HepG2 (cell line): Measurements from ENCODE around the gene CRHR1. TPM values are rescaled to one million over a fixed set of nuclear protein-coding genes. Genes with fewer than 3 reads are reported as not detected.

Source experiments
- ATF6 ChIP-seq: sonication (generic); formaldehyde crosslinking; conservative IDR thresholded peaks from 2 replicates; pipeline ENCODE4 v1.4.0; 2020; ENCODE audit warnings: missing genetic modification reagents
- FOXC1 ChIP-seq: sonication (generic); formaldehyde crosslinking; IDR thresholded peaks from 2 replicates; pipeline ENCODE4 v1.8.0; 2022; ENCODE audit warnings: mild to moderate bottlenecking, missing genetic modification reagents, borderline replicate concordance
- GTF3A ChIP-seq: sonication (generic); formaldehyde crosslinking; conservative IDR thresholded peaks from 2 replicates; pipeline ENCODE4 v1.4.0; 2020; ENCODE audit warnings: mild to moderate bottlenecking, missing genetic modification reagents
- HMGXB4 ChIP-seq, 2 experiments: sonication (generic) in 1 of 2; formaldehyde crosslinking in 1 of 2; IDR thresholded peaks; 2 replicates each; pipeline versions ENCODE4 v1.4.0 to v1.6.1; 2018 to 2020; ENCODE audit warnings: missing genetic modification reagents in 2 of 2, borderline replicate concordance in 1 of 2, low read depth in 1 of 2, mild to moderate bottlenecking in 1 of 2, missing biosample characterization in 1 of 2
- KLF12 ChIP-seq: sonication (generic); formaldehyde crosslinking; IDR thresholded peaks from 2 replicates; pipeline ENCODE4 v1.4.0; 2020; ENCODE audit warnings: missing genetic modification reagents, borderline replicate concordance
- SALL1 ChIP-seq: sonication (generic); formaldehyde crosslinking; IDR thresholded peaks from 2 replicates; pipeline ENCODE4 v1.8.0; 2022; ENCODE audit warnings: mild to moderate bottlenecking, missing genetic modification reagents
- TAF15 ChIP-seq: fragments of 200-400 bp; formaldehyde crosslinking; IDR thresholded peaks from one replicate; pipeline ENCODE4 v1.6.1; 2018; ENCODE audit warnings: mild to moderate bottlenecking, low read depth, low read length; ENCODE audit not compliant: poor library complexity, severe bottlenecking
- ZNF234 ChIP-seq: sonication (generic); formaldehyde crosslinking; conservative IDR thresholded peaks from 2 replicates; pipeline ENCODE4 v1.5.1; 2020; ENCODE audit warnings: mild to moderate bottlenecking, missing genetic modification reagents
- ZNF335 ChIP-seq: sonication (generic); formaldehyde crosslinking; IDR thresholded peaks from 2 replicates; pipeline ENCODE4 v1.4.0; 2020; ENCODE audit warnings: missing genetic modification reagents
- ZNF564 ChIP-seq: sonication (generic); formaldehyde crosslinking; IDR thresholded peaks from 2 replicates; pipeline ENCODE4 v1.8.1; 2023; ENCODE audit warnings: mild to moderate bottlenecking, missing genetic modification reagents
- ZNF749 ChIP-seq: sonication (generic); formaldehyde crosslinking; IDR thresholded peaks from 2 replicates; pipeline ENCODE4 v1.8.0; 2022; ENCODE audit warnings: mild to moderate bottlenecking, missing genetic modification reagents, moderate library complexity, borderline replicate concordance
- ZNF83 ChIP-seq: sonication (generic); formaldehyde crosslinking; IDR thresholded peaks from 2 replicates; pipeline ENCODE4 v1.4.0; 2020; ENCODE audit warnings: missing genetic modification reagents, mild to moderate bottlenecking, borderline replicate concordance
- polyA plus RNA-seq, 8 experiments: library from polyadenylated mRNA; depleted of rRNA in 3 of 8; stranded (reverse) in 7 of 8; unstranded in 1 of 8; fragments of >200 nt; fragmentation: Illumina TruSeq in 4 of 8; extraction: Trizol in 4 of 8; gene quantifications; 2 replicates each; pipeline versions ENCODE4 v1.2.1 to v1.2.3, GENCODE V29; 2011 to 2016; ENCODE audit warnings: low read depth in 4 of 8, missing spikeins in 1 of 8, mixed read lengths in 1 of 8; ENCODE audit not compliant: insufficient read depth in 1 of 8
- total RNA-seq, 5 experiments: library from RNA; depleted of rRNA; stranded (reverse); fragments of >200 nt; fragmentation: Illumina TruSeq; extraction: Trizol; gene quantifications; 2 replicates each; pipeline ENCODE4 v1.2.3, GENCODE V29; 2016; ENCODE audit warnings: low read depth in 1 of 5
- TF ChIP-seq, protein P1 (sequence below): IDR thresholded peaks from 2 replicates; pipeline ENCODE4 v1.6.1; 2016
- TF ChIP-seq, protein P2 (sequence below): sonication (generic); formaldehyde crosslinking; IDR thresholded peaks from 2 replicates; pipeline ENCODE4 v1.4.0; 2020; ENCODE audit warnings: missing genetic modification reagents
- TF ChIP-seq, protein P3 (sequence below): sonication (generic); formaldehyde crosslinking; IDR thresholded peaks from 2 replicates; pipeline ENCODE4 v1.9.0; 2021; ENCODE audit warnings: missing genetic modification reagents, borderline replicate concordance

CRHR1 gene
- total and polyA plus RNA-seq, 2 of the 13 experiments (the other 11 are each of a cell fraction or from before 2014, with no cell fraction given): not detected

GRCh38 chr17:45857977-45858708, 74.0 kb downstream of the CRHR1 start (continued):
- no peak for TF ChIP-seq ATF6 (CRISPR knock-in tag)
- no peak for TF ChIP-seq TAF15
- TF ChIP-seq FOXC1: no peak
- TF ChIP-seq, protein P1, sequence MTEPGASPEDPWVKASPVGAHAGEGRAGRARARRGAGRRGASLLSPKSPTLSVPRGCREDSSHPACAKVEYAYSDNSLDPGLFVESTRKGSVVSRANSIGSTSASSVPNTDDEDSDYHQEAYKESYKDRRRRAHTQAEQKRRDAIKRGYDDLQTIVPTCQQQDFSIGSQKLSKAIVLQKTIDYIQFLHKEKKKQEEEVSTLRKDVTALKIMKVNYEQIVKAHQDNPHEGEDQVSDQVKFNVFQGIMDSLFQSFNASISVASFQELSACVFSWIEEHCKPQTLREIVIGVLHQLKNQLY (CRISPR knock-in tag): no peak
- TF ChIP-seq KLF12 (CRISPR knock-in tag): no peak
- TF ChIP-seq SALL1 (CRISPR knock-in tag): peak; percentile 70; the same call in 1 of the 2 replicates
- TF ChIP-seq ZNF564 (CRISPR knock-in tag): no peak
- TF ChIP-seq, protein P2, sequence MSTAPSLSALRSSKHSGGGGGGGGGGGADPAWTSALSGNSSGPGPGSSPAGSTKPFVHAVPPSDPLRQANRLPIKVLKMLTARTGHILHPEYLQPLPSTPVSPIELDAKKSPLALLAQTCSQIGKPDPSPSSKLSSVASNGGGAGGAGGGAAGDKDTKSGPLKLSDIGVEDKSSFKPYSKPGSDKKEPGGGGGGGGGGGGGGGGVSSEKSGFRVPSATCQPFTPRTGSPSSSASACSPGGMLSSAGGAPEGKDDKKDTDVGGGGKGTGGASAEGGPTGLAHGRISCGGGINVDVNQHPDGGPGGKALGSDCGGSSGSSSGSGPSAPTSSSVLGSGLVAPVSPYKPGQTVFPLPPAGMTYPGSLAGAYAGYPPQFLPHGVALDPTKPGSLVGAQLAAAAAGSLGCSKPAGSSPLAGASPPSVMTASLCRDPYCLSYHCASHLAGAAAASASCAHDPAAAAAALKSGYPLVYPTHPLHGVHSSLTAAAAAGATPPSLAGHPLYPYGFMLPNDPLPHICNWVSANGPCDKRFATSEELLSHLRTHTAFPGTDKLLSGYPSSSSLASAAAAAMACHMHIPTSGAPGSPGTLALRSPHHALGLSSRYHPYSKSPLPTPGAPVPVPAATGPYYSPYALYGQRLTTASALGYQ (CRISPR knock-in tag): no peak
- TF ChIP-seq, protein P3, sequence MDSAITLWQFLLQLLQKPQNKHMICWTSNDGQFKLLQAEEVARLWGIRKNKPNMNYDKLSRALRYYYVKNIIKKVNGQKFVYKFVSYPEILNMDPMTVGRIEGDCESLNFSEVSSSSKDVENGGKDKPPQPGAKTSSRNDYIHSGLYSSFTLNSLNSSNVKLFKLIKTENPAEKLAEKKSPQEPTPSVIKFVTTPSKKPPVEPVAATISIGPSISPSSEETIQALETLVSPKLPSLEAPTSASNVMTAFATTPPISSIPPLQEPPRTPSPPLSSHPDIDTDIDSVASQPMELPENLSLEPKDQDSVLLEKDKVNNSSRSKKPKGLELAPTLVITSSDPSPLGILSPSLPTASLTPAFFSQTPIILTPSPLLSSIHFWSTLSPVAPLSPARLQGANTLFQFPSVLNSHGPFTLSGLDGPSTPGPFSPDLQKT: no peak
- TF ChIP-seq ZNF83 (CRISPR knock-in tag): no peak
- TF ChIP-seq GTF3A: no peak
- no peak for TF ChIP-seq ZNF234 (CRISPR knock-in tag)
- TF ChIP-seq ZNF749 (CRISPR knock-in tag): no peak; the same call in 1 of the 2 replicates
- peak in 1 of 2 experiments; percentile 44; a peak in 1 of 4 replicates for TF ChIP-seq HMGXB4 (CRISPR knock-in tag; IDR thresholded peaks at IDR 0.05; ENCODE audit: borderline replicate concordance in 1 of 2, low read depth in 1 of 2)
- peak; percentile 91 for TF ChIP-seq ZNF335 (CRISPR knock-in tag)
